Thyroid gland (tissue), 4 donors: ENCODE data around the gene MICAL3. TPM values are rescaled to one million over a fixed set of nuclear protein-coding genes. Genes with fewer than 3 reads are reported as not detected.

Experiments used
- DNase-seq, 2 donors: peaks; one replicate each; pipeline ENCODE4 v3.0.0-alpha.2; 2019
- H3K27ac ChIP-seq, 3 donors: fragments of 200-600 bp; sonication (generic); 1 replicate in 2 of 3; 2 replicates in 1 of 3; pipeline ENCODE4 v1.5.1; 2016 to 2019; ENCODE audit warnings: mild to moderate bottlenecking in 1 of 3, moderate library complexity in 1 of 3
- H3K27me3 ChIP-seq: fragments of 200-600 bp; sonication (generic); one replicate; pipeline ENCODE4 v1.5.1; 2019
- H3K36me3 ChIP-seq, 2 donors: fragments of 200-600 bp; sonication (generic); one replicate each; pipeline ENCODE4 v1.5.1; 2016 to 2019
- H3K4me1 ChIP-seq, 2 donors: fragments of 200-600 bp; sonication (generic); one replicate each; pipeline ENCODE4 v1.5.1; 2017 to 2019
- H3K4me3 ChIP-seq, 3 donors: fragments of 200-600 bp; sonication (generic); replicated peaks in 1 of 3; 1 replicate in 2 of 3; 2 replicates in 1 of 3; pipeline ENCODE4 v1.5.1; 2016; ENCODE audit warnings: mild to moderate bottlenecking in 1 of 3
- H3K9me3 ChIP-seq: fragments of 200-600 bp; sonication (generic); one replicate; pipeline ENCODE4 v1.5.1; 2017
- CTCF ChIP-seq, 6 experiments: fragments of 200-600 bp in 3 of 6; fragments of 450-650 bp in 3 of 6; sonication (generic) in 3 of 6; IDR thresholded peaks; one replicate each; pipeline ENCODE4 v1.5.1; 2016 to 2019; ENCODE audit warnings: antibody characterized with exemption in 6 of 6, mild to moderate bottlenecking in 2 of 6, inconsistent platforms in 1 of 6, moderate library complexity in 1 of 6
- POLR2A ChIP-seq, 2 donors: fragments of 450-650 bp; IDR thresholded peaks; one replicate each; pipeline ENCODE4 v1.6.1; 2017; ENCODE audit warnings: antibody characterized with exemption in 2 of 2, mild to moderate bottlenecking in 2 of 2, moderate library complexity in 1 of 2
- WGBS, 2 donors: methylation state at CpG; one replicate each; pipeline ENCODE4 v1.1.5; 2017; 5-methylcytosine and 5-hydroxymethylcytosine counted together
- intact Hi-C: fragments of 100-400 bp; cut with DNase I; formaldehyde crosslinking; loops from one replicate; pipeline ENCODE4 v1.15.1; 2023
- total RNA-seq, 4 donors: library from RNA; depleted of rRNA; stranded (reverse); fragments of >200 nt; gene quantifications; one replicate each; pipeline ENCODE4 v1.2.3, GENCODE V29; 2016

MICAL3 gene
- total RNA-seq, 4 donors from 2014 or later = 31.8 to 53.8 (median 43.6) TPM

- H3K4me1 ChIP-seq = peaks cover 49 to 56% of the 10 kb centered on the region in 2 donors
- TF ChIP-seq CTCF (IDR thresholded peaks at IDR 0.05) (no peak), POLR2A (IDR thresholded peaks at IDR 0.05) (no peak)
- no peak overlapping the region for H3K4me3 ChIP-seq
- intact Hi-C loops = no loop called here
- no peaks in the 10 kb centered on the region for H3K36me3 ChIP-seq
- WGBS, 2 donors = 66 to 69% methylated on average over 5 of the region's 5 CpGs
- peak overlapping the region in 2 of 3 donors; percentile 83 to 92 for H3K27ac ChIP-seq
- no peaks in the 10 kb centered on the region for H3K9me3 ChIP-seq
- no peaks in the 10 kb centered on the region for H3K27me3 ChIP-seq
- no peak for DNase-seq
Measured at GRCh38 chr22:17918840-17919239, 105.5 kb downstream of the MICAL3 start.

GRCh38 chr22:17917490-17917983 lies 106.8 kb downstream of the MICAL3 start:
- Histone ChIP-seq H3K27me3 (no peaks in the 10 kb centered on the region), H3K4me1 (peaks cover 35 to 43% of the 10 kb centered on the region in 2 donors), H3K9me3 (no peaks in the 10 kb centered on the region), H3K36me3 (no peaks in the 10 kb centered on the region), H3K27ac (no peak overlapping the region), H3K4me3 (no peak overlapping the region)
- intact Hi-C loops = no loop called here
- TF ChIP-seq CTCF (IDR thresholded peaks at IDR 0.05) (no peak), POLR2A (IDR thresholded peaks at IDR 0.05) (no peak)
- WGBS, 2 donors = 76 to 78% methylated on average over 6 of the region's 6 CpGs
- peak; percentile 40 to 43 for DNase-seq

- intact Hi-C loops = no loop called here
- Histone ChIP-seq H3K36me3 (no peaks in the 10 kb centered on the region), H3K4me1 (peaks cover 30 to 34% of the 10 kb centered on the region in 2 donors), H3K27me3 (no peaks in the 10 kb centered on the region), H3K4me3 (no peak overlapping the region), H3K9me3 (no peaks in the 10 kb centered on the region), H3K27ac (no peak overlapping the region)
- no peak for TF ChIP-seq CTCF (IDR thresholded peaks at IDR 0.05)
- TF ChIP-seq POLR2A (IDR thresholded peaks at IDR 0.05) = no peak
- DNase-seq = no peak
- WGBS, 2 donors = 79 to 86% methylated on average over 13 of the region's 13 CpGs
Measured at GRCh38 chr22:17916226-17916889, 108.0 kb downstream of the MICAL3 start.

GRCh38 chr22:17915676-17916075 lies 108.7 kb downstream of the MICAL3 start:
- TF ChIP-seq POLR2A (IDR thresholded peaks at IDR 0.05) (no peak), CTCF (IDR thresholded peaks at IDR 0.05) (no peak)
- no peaks in the 10 kb centered on the region for H3K9me3 ChIP-seq
- peaks cover 30 to 33% of the 10 kb centered on the region in 2 donors for H3K4me1 ChIP-seq
- no peaks in the 10 kb centered on the region for H3K27me3 ChIP-seq
- H3K4me3 ChIP-seq = no peak overlapping the region
- 83% methylated on average over 6 to 7 of the region's 7 CpGs for WGBS, 2 donors
- DNase-seq = no peak
- H3K36me3 ChIP-seq = no peaks in the 10 kb centered on the region
- no peak overlapping the region for H3K27ac ChIP-seq
- intact Hi-C loops = no loop called here

- Histone ChIP-seq H3K9me3 (no peaks in the 10 kb centered on the region), H3K4me1 (peaks cover 30 to 33% of the 10 kb centered on the region in 2 donors), H3K27ac (no peak overlapping the region), H3K36me3 (no peaks in the 10 kb centered on the region), H3K27me3 (no peaks in the 10 kb centered on the region), H3K4me3 (no peak overlapping the region)
- intact Hi-C loops = no loop called here
- no peak for TF ChIP-seq POLR2A (IDR thresholded peaks at IDR 0.05)
- TF ChIP-seq CTCF (IDR thresholded peaks at IDR 0.05) = no peak
- DNase-seq = no peak
- WGBS, 2 donors = 95 to 96% methylated on average over 9 to 10 of the region's 10 CpGs
Measured at GRCh38 chr22:17915188-17915587, 109.2 kb downstream of the MICAL3 start.
